Tibial nerve (tissue), 4 donors: ENCODE measurements around the gene KAT8.

ENCODE experiments used
- CTCF ChIP-seq, 5 experiments: fragments of 200-600 bp in 3 of 5; fragments of 450-650 bp in 2 of 5; sonication (generic) in 3 of 5; IDR thresholded peaks; one replicate each; pipeline ENCODE4 v1.5.1; 2016 to 2019; ENCODE audit warnings: antibody characterized with exemption in 5 of 5, mild to moderate bottlenecking in 3 of 5, moderate library complexity in 2 of 5
- EP300 ChIP-seq, 2 donors: sonication (generic); formaldehyde crosslinking; IDR thresholded peaks; one replicate each; pipeline ENCODE4 v1.6.1; 2017; ENCODE audit warnings: antibody characterized with exemption in 2 of 2, mild to moderate bottlenecking in 1 of 2
- POLR2A ChIP-seq, 2 donors: fragments of 450-650 bp; IDR thresholded peaks; one replicate each; pipeline ENCODE4 v1.6.1; 2017; ENCODE audit warnings: antibody characterized with exemption in 2 of 2, mild to moderate bottlenecking in 2 of 2, moderate library complexity in 2 of 2

- TF ChIP-seq CTCF (IDR thresholded peaks at IDR 0.05), result no peak
- TF ChIP-seq POLR2A (IDR thresholded peaks at IDR 0.05), result no peak
- no peak for TF ChIP-seq EP300 (IDR thresholded peaks at IDR 0.05)
Observed at GRCh38 chr16:31071861-31072260, 45.6 kb upstream of the KAT8 start.
